OCI-LY7 (cell line): ENCODE measurements around the gene CFAP58.

Experiments
- EZH2phosphoT487 ChIP-seq: fragments of 200-600 bp; sonication (generic); IDR thresholded peaks from 2 replicates; pipeline ENCODE4 v1.6.1; 2018; ENCODE audit warnings: low read depth, borderline replicate concordance, mild to moderate bottlenecking, mixed run types, antibody characterized with exemption, low read length, moderate library complexity, mixed read lengths
- TF ChIP-seq, protein P1 (sequence below): fragments of 200-600 bp; sonication (generic); conservative IDR thresholded peaks from 2 replicates; pipeline ENCODE4 v1.5.1; 2014; ENCODE audit warnings: mild to moderate bottlenecking, antibody characterized with exemption, low read length, moderate library complexity, mixed read lengths

DNA sequence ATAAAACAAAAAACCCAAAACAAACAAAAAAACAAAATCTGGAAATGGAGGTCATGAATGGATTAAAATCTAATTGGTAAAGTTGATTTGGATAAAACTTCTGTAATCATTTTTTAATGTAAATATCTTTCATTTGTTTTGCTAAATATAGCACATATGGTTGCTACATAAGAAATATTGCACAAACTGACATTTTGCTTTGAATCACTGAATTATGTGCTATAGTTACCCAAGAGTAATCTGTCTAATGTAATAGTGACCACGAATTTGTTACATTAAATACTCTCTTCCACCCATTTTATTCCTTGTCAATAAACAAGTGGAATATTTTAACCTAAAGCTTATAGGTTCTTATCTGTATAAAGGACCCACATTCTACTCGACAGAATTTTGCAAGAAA lies 6.2 kb downstream of the CFAP58 start:
- TF ChIP-seq, protein P1, sequence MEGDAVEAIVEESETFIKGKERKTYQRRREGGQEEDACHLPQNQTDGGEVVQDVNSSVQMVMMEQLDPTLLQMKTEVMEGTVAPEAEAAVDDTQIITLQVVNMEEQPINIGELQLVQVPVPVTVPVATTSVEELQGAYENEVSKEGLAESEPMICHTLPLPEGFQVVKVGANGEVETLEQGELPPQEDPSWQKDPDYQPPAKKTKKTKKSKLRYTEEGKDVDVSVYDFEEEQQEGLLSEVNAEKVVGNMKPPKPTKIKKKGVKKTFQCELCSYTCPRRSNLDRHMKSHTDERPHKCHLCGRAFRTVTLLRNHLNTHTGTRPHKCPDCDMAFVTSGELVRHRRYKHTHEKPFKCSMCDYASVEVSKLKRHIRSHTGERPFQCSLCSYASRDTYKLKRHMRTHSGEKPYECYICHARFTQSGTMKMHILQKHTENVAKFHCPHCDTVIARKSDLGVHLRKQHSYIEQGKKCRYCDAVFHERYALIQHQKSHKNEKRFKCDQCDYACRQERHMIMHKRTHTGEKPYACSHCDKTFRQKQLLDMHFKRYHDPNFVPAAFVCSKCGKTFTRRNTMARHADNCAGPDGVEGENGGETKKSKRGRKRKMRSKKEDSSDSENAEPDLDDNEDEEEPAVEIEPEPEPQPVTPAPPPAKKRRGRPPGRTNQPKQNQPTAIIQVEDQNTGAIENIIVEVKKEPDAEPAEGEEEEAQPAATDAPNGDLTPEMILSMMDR: no peak
- no peak for TF ChIP-seq EZH2phosphoT487
